ENCODE results near the gene RIC3.

The RIC3 gene

GRCh38 chr11:8079111-8079675 lies 89.6 kb downstream of the RIC3 start:
- FAIRE-seq, result no peak
- TF ChIP-seq SPI1 (IDR thresholded peaks at IDR 0.05; ENCODE audit: low read depth, low read length), result no peak
- no peak for TF ChIP-seq TAF1 (IDR thresholded peaks at IDR 0.05; ENCODE audit: low read depth, low read length)
- TF ChIP-seq POU2F2 (IDR thresholded peaks at IDR 0.05; ENCODE audit: low read depth, low read length), result no peak
- no peak for TF ChIP-seq PAX5 (IDR thresholded peaks at IDR 0.05; ENCODE audit: insufficient read depth, low read length, severe bottlenecking)
- TF ChIP-seq POLR2A (IDR thresholded peaks at IDR 0.05; ENCODE audit: low read depth, low read length), result no peak
- TF ChIP-seq POLR2AphosphoS5 (IDR thresholded peaks at IDR 0.05; ENCODE audit: low read depth, low read length), result no peak
- DNase-seq (ENCODE audit: insufficient read length, low spot score), result no peak

GRCh38 chr11:8075119-8075726 lies 93.6 kb downstream of the RIC3 start:
- no peak for TF ChIP-seq PAX5 (IDR thresholded peaks at IDR 0.05; ENCODE audit: insufficient read depth, low read length, severe bottlenecking)
- TF ChIP-seq TAF1 (IDR thresholded peaks at IDR 0.05; ENCODE audit: low read depth, low read length), result no peak
- no peak for TF ChIP-seq POLR2AphosphoS5 (IDR thresholded peaks at IDR 0.05; ENCODE audit: low read depth, low read length)
- TF ChIP-seq SPI1 (IDR thresholded peaks at IDR 0.05; ENCODE audit: low read depth, low read length), result no peak
- TF ChIP-seq POLR2A (IDR thresholded peaks at IDR 0.05; ENCODE audit: low read depth, low read length), result no peak
- TF ChIP-seq POU2F2 (IDR thresholded peaks at IDR 0.05; ENCODE audit: low read depth, low read length), result no peak
- DNase-seq (ENCODE audit: insufficient read length, low spot score) (no peak), FAIRE-seq (no peak)

- no peak for FAIRE-seq
- TF ChIP-seq POU2F2 (IDR thresholded peaks at IDR 0.05; ENCODE audit: low read depth, low read length) (no peak), POLR2A (IDR thresholded peaks at IDR 0.05; ENCODE audit: low read depth, low read length) (no peak), SPI1 (IDR thresholded peaks at IDR 0.05; ENCODE audit: low read depth, low read length) (no peak), TAF1 (IDR thresholded peaks at IDR 0.05; ENCODE audit: low read depth, low read length) (no peak), PAX5 (IDR thresholded peaks at IDR 0.05; ENCODE audit: insufficient read depth, low read length, severe bottlenecking) (no peak), POLR2AphosphoS5 (IDR thresholded peaks at IDR 0.05; ENCODE audit: low read depth, low read length) (no peak)
- DNase-seq (ENCODE audit: insufficient read length, low spot score), result no peak
These were observed 96.9 kb downstream of the RIC3 start for GRCh38 chr11:8071616-8072581.

GRCh38 chr11:8070417-8071115 lies 98.3 kb downstream of the RIC3 start:
- no peak for DNase-seq (ENCODE audit: insufficient read length, low spot score)
- no peak for FAIRE-seq
- TF ChIP-seq PAX5 (IDR thresholded peaks at IDR 0.05; ENCODE audit: insufficient read depth, low read length, severe bottlenecking) (no peak), POLR2A (IDR thresholded peaks at IDR 0.05; ENCODE audit: low read depth, low read length) (no peak), SPI1 (IDR thresholded peaks at IDR 0.05; ENCODE audit: low read depth, low read length) (no peak)

GRCh38 chr11:8069771-8070170 lies 99.1 kb downstream of the RIC3 start:
- DNase-seq (ENCODE audit: insufficient read length, low spot score), result no peak
- TF ChIP-seq PAX5 (IDR thresholded peaks at IDR 0.05; ENCODE audit: insufficient read depth, low read length, severe bottlenecking) (no peak), TAF1 (IDR thresholded peaks at IDR 0.05; ENCODE audit: low read depth, low read length) (no peak), POLR2A (IDR thresholded peaks at IDR 0.05; ENCODE audit: low read depth, low read length) (no peak), POU2F2 (IDR thresholded peaks at IDR 0.05; ENCODE audit: low read depth, low read length) (no peak), POLR2AphosphoS5 (IDR thresholded peaks at IDR 0.05; ENCODE audit: low read depth, low read length) (no peak), SPI1 (IDR thresholded peaks at IDR 0.05; ENCODE audit: low read depth, low read length) (no peak)

GRCh38 chr11:8068605-8069221 lies 100.1 kb downstream of the RIC3 start:
- FAIRE-seq, result no peak
- TF ChIP-seq TAF1 (IDR thresholded peaks at IDR 0.05; ENCODE audit: low read depth, low read length) (no peak), PAX5 (IDR thresholded peaks at IDR 0.05; ENCODE audit: insufficient read depth, low read length, severe bottlenecking) (no peak), POLR2AphosphoS5 (IDR thresholded peaks at IDR 0.05; ENCODE audit: low read depth, low read length) (no peak), POLR2A (IDR thresholded peaks at IDR 0.05; ENCODE audit: low read depth, low read length) (no peak)
- DNase-seq (ENCODE audit: insufficient read length, low spot score), result no peak

More at GRCh38 chr11:8069771-8070170, 99.1 kb downstream of the RIC3 start:
- FAIRE-seq, result no peak

- FAIRE-seq, result no peak
These were observed 100.8 kb downstream of the RIC3 start for GRCh38 chr11:8067929-8068575.

GRCh38 chr11:8067567-8067928 lies 101.3 kb downstream of the RIC3 start:
- FAIRE-seq, result no peak
- DNase-seq (ENCODE audit: insufficient read length, low spot score), result no peak
- no peak for TF ChIP-seq POLR2A (IDR thresholded peaks at IDR 0.05; ENCODE audit: low read depth, low read length)
- TF ChIP-seq TAF1 (IDR thresholded peaks at IDR 0.05; ENCODE audit: low read depth, low read length), result no peak
- no peak for TF ChIP-seq POU2F2 (IDR thresholded peaks at IDR 0.05; ENCODE audit: low read depth, low read length)
- TF ChIP-seq PAX5 (IDR thresholded peaks at IDR 0.05; ENCODE audit: insufficient read depth, low read length, severe bottlenecking), result no peak
- no peak for TF ChIP-seq POLR2AphosphoS5 (IDR thresholded peaks at IDR 0.05; ENCODE audit: low read depth, low read length)
- TF ChIP-seq SPI1 (IDR thresholded peaks at IDR 0.05; ENCODE audit: low read depth, low read length), result no peak

More at GRCh38 chr11:8067929-8068575, 100.8 kb downstream of the RIC3 start:
- DNase-seq (ENCODE audit: insufficient read length, low spot score), result no peak
- TF ChIP-seq SPI1 (IDR thresholded peaks at IDR 0.05; ENCODE audit: low read depth, low read length), result no peak
- TF ChIP-seq POLR2A (IDR thresholded peaks at IDR 0.05; ENCODE audit: low read depth, low read length), result no peak
- no peak for TF ChIP-seq TAF1 (IDR thresholded peaks at IDR 0.05; ENCODE audit: low read depth, low read length)
- TF ChIP-seq PAX5 (IDR thresholded peaks at IDR 0.05; ENCODE audit: insufficient read depth, low read length, severe bottlenecking), result no peak
- TF ChIP-seq POU2F2 (IDR thresholded peaks at IDR 0.05; ENCODE audit: low read depth, low read length), result no peak
- TF ChIP-seq POLR2AphosphoS5 (IDR thresholded peaks at IDR 0.05; ENCODE audit: low read depth, low read length), result no peak
